GM13976 (cell line): ENCODE data around the gene MAP3K10.

Experiments
- DNase-seq: peaks from one replicate; pipeline ENCODE4 v3.0.0; 2012; ENCODE audit warnings: low spot score
- in situ Hi-C: fragments of 300-500 bp; cut with MboI; formaldehyde crosslinking; loops from one replicate; pipeline ENCODE4 v1.12.0; 2022; ENCODE audit warnings: low sequenced_read_pairs, mixed read lengths, inconsistent platforms; ENCODE audit not compliant: unreplicated experiment
- TF ChIP-seq, protein P1 (sequence below): IDR thresholded peaks from 2 replicates; pipeline ENCODE4 v1.5.1; 2012; ENCODE audit warnings: borderline replicate concordance, mild to moderate bottlenecking; ENCODE audit not compliant: insufficient read depth; ENCODE audit errors: extremely low read depth, missing control alignments, control extremely low read depth

MAP3K10 gene

DNA sequence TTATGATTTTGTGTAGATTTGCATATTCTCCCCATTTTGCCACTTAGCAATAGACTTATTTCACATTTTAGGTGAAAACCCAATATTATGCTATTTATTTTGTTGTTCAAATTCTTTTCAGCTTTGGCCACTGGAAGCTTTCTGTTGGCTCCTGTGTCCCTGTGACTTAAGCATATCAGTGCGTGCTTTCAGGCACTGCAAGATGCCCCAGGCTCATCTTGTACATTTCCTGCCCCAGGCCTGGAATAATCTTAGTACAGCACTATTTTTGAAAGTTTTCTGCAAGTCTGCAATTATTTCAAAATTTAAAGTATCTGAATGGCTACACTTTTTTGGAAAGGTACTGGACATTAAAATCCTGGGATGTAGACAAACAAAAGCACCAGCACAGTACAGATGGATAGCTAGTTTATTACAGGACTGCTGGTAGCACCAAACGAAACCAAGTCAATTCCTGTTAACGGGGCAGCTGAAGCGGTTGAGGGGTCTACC is 38.7 kb downstream of the MAP3K10 start:
- in situ Hi-C loops = loop anchor here (25.0 kb wide), 1 partner anchor 343 kb away; no protein-coding TSS in a partner anchor
- TF ChIP-seq, protein P1, sequence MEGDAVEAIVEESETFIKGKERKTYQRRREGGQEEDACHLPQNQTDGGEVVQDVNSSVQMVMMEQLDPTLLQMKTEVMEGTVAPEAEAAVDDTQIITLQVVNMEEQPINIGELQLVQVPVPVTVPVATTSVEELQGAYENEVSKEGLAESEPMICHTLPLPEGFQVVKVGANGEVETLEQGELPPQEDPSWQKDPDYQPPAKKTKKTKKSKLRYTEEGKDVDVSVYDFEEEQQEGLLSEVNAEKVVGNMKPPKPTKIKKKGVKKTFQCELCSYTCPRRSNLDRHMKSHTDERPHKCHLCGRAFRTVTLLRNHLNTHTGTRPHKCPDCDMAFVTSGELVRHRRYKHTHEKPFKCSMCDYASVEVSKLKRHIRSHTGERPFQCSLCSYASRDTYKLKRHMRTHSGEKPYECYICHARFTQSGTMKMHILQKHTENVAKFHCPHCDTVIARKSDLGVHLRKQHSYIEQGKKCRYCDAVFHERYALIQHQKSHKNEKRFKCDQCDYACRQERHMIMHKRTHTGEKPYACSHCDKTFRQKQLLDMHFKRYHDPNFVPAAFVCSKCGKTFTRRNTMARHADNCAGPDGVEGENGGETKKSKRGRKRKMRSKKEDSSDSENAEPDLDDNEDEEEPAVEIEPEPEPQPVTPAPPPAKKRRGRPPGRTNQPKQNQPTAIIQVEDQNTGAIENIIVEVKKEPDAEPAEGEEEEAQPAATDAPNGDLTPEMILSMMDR = no peak
- no peak for DNase-seq

DNA sequence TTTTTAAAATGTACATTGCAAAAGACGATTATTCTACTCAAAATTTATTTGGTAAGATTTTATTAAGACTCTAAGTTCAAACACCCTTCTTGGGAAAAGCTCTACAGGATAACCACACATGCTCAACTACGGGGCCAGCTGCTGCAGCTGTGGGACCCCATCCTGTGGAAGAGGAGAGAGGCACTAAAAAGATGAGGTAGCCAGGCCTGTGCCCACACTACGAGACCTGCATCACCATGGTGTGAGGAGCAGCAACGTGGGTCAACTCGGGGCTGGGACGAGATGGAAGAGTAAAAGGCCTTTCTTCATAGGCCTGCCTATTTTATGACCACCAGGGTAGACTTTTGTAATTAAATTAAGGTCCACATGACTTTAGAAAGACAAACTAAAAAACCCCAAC is 39.8 kb downstream of the MAP3K10 start:
- in situ Hi-C loops = loop anchor here (25.0 kb wide), 1 partner anchor 344 kb away; no protein-coding TSS in a partner anchor
- TF ChIP-seq, protein P1 = no peak
- DNase-seq = no peak

DNA sequence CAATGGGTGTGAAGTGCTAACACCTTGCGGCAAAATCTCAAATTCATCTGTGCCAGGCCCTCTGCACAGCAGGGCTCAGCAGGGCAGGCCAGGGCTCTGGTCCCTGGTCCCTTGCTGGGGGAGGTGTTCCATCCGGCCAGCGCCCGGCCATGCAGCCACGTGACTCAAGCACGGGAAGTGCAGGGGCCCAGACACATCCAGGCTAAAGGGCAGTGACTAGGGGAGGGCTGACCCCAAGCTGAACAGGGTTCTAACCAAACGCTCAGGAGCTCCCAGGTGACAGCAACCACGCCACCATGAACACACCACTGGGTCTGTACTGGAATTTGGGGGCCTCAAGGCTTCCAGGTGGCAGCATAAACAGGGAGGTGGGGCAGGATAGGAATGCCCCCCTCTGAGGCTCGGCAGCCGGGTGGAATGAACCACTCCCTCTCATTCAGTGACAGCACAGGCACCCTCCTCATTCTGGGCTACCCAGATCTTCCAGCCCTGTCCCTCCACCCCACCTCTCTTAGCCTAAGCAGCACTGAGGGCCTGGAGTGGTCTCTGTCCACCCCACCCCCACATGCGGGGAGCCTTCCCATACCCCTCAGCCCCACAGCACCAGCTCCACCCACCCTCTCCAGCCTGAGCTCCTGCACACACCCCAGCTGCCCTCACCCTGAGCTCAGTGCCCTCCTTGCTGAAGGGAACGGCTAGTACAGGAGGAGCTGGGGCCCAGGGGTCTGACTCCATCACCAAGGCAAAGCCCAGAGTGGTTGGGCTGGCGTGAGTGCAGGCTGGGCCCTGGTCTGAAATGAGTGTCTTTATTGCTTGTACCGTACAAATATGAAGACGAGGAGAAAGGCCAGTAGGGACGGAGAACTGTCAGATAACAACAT is 40.6 kb downstream of the MAP3K10 start:
- TF ChIP-seq, protein P1 = no peak
- in situ Hi-C loops = loop anchor here (25.0 kb wide), 1 partner anchor 344 kb away; no protein-coding TSS in a partner anchor
- no peak for DNase-seq

DNA sequence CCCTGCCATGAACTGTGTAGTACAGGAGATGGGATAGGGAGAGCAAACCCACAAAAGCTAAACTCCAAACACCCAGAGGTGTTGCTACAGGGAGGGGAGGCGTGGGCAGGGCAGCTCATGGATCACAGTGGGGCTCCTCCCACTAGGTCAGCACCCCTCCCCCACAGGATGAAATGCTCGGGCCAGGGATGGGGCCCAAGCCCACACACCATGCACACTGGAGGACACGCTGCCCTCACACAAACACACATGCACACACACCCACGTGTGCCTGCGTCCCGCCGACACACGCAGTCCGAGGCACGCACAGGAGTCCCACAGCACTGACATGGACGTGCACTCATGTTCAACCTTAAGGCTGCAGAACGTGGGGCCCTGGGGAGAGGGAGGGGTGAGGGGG is 41.3 kb downstream of the MAP3K10 start:
- no peak for DNase-seq
- TF ChIP-seq, protein P1 = no peak

DNA sequence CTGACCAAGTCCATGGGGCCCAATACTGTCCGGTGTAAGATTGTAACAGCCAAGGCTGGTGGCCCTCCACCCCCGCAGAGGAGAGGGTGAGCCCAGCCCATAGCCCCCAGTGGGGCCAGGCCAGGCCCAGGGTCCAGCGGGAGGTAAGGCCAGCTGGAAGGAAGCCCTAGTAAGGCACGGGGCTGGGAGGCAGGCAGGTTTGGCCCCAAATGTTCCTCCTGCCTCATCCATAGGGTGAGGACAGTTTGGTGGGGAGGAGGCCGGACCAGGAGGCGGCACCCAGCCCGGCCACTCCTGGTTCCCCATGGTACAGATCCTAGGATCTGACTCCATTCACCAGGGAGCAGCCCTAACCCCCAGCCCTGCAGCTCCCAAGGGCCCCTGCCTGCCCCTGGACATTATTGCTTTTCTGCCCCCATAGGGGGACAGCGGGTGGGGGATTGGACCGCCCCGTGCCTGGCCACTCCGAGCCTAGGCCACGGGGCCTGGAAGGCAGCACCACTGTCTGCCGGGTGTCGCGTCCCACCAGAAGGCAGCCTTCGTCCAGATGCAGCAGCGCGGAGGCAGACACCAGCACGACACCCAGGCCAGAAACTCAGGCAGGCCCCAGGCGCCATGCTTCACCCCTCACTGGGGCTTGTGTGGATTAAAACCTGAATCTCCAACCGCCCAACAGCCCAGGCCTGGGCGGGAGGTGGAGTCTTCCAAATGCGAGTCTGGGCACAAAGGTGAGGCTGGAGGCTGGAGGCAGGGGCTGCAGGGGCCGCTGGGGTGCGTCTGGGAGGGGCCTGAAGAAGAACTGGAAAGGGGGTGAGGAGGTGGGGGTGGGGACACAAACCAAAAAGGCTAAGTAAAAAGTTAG is 42.0 kb downstream of the MAP3K10 start:
- in situ Hi-C loops = loop anchor here (25.0 kb wide), 1 partner anchor 346 kb away; no protein-coding TSS in a partner anchor
- TF ChIP-seq, protein P1 = no peak
- DNase-seq = no peak

More for the DNA sequence above, 41.3 kb downstream of the MAP3K10 start:
- in situ Hi-C loops = loop anchor here (25.0 kb wide), 1 partner anchor 345 kb away; no protein-coding TSS in a partner anchor

DNA sequence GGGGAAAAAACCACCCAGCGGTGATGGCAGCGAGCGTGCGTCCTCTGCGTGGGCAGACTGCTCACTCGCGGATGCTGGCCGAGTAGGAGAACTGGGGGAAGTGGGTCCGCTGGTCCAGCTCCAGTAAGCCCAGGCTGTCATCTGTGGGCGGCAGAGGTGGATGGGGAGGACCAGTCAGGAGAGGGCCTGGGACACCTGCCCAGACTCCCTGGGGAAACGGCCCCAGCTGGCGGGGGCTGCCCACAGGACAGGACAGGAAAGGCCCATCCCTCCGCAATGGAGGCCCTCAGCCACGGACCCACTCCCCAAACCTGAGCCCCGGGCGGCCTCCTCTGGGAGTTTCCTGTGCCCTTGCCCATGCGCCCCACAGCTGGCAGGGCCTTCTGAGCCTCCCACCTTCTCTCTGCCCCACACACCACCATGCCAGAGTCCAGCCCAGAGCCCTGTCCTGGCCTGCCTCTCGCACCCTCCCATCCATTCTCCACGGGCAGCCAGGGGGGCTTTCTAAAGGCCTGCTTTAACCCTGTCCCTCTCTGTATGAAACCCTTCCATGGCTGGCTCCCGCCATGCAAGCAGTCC is 42.7 kb downstream of the MAP3K10 start:
- in situ Hi-C loops = loop anchor here (25.0 kb wide), 1 partner anchor 347 kb away; no protein-coding TSS in a partner anchor
- no peak for DNase-seq
- TF ChIP-seq, protein P1 = no peak
